Hepatocyte (in vitro differentiated cells): ENCODE data around the gene ZNF697.

Experiments used
- EZH2 ChIP-seq: fragments of 200-600 bp; sonication (generic); IDR thresholded peaks from 2 replicates; pipeline ENCODE4 v1.6.1; 2016; ENCODE audit warnings: antibody characterized with exemption, mild to moderate bottlenecking, borderline replicate concordance
- TF ChIP-seq, protein P1 (sequence below): fragments of 200-600 bp; sonication (generic); IDR thresholded peaks from 2 replicates; pipeline ENCODE4 v1.5.1; 2016; ENCODE audit warnings: antibody characterized with exemption, mild to moderate bottlenecking; ENCODE audit not compliant: poor library complexity

DNA sequence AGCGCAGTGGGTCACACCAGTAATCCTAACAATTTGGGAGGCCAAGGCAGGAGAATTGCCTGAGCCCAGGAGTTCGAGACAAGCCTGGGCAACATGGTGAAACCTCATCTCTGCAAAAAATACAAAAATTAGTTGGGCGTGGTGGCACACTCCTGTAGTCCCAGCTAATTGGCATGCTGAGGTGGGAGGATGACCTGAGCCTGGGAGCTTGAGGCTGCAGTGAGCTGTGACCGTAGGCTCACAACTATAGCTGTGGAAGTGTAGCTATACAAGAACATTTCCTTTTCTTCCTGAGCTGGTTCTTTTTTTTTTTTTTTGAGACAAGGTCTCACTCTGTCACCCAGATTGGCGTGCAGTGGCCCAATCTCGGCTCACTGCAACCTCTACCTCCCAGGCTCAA, 19.1 kb upstream of the ZNF697 start:
- TF ChIP-seq, protein P1, sequence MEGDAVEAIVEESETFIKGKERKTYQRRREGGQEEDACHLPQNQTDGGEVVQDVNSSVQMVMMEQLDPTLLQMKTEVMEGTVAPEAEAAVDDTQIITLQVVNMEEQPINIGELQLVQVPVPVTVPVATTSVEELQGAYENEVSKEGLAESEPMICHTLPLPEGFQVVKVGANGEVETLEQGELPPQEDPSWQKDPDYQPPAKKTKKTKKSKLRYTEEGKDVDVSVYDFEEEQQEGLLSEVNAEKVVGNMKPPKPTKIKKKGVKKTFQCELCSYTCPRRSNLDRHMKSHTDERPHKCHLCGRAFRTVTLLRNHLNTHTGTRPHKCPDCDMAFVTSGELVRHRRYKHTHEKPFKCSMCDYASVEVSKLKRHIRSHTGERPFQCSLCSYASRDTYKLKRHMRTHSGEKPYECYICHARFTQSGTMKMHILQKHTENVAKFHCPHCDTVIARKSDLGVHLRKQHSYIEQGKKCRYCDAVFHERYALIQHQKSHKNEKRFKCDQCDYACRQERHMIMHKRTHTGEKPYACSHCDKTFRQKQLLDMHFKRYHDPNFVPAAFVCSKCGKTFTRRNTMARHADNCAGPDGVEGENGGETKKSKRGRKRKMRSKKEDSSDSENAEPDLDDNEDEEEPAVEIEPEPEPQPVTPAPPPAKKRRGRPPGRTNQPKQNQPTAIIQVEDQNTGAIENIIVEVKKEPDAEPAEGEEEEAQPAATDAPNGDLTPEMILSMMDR = no peak
- TF ChIP-seq EZH2 = no peak
